H54 (cell line): ENCODE data around the gene BICC1.
"Not testable (repeated sequence)": the region's sequence is repeated elsewhere in the genome, so short reads cannot be mapped to it uniquely, and the experiment has no call there.

Source experiments
- DNase-seq: peaks from one replicate; pipeline ENCODE4 v3.0.0; 2011; ENCODE audit warnings: low spot score, mixed read lengths; ENCODE audit not compliant: insufficient read length
- FAIRE-seq: peaks from 3 replicates; lab custom pipeline; 2011; peaks lifted over from hg19 to GRCh38; lab: Jason Lieb, UNC
- POLR2A ChIP-seq: IDR thresholded peaks from 2 replicates; pipeline ENCODE4 v1.6.1; 2011; ENCODE audit warnings: low read depth, mild to moderate bottlenecking, low read length

Gene BICC1

DNA sequence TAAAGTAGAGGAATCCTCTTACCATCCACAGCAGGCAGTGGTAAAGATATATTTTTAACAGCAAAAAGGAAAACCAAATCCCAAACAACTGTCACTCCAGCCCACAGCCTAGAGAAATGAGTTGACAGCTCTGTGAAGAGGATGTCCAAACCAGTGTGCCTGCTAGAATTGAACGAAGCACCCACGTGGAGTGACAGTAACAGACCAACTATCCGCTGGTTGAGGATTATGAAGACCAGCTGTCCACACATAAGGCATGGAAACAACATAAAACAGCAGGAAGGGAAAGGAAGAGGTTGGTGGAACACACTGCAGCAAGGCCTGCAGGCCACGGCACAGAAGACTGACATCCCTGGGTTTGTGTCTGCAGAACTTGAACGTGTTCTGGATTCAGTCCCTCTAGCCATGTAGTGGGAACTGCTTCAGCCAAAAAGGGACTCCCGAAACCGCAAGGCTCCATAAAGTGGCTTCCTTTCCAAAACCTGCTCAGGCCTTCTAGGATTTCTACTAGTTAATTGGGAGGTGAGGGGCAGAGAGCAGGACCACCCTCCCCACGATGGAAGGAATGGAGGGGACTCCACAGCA lies 324.4 kb downstream of the BICC1 start:
- FAIRE-seq, result no peak
- DNase-seq, result no peak
- TF ChIP-seq POLR2A, result no peak

DNA sequence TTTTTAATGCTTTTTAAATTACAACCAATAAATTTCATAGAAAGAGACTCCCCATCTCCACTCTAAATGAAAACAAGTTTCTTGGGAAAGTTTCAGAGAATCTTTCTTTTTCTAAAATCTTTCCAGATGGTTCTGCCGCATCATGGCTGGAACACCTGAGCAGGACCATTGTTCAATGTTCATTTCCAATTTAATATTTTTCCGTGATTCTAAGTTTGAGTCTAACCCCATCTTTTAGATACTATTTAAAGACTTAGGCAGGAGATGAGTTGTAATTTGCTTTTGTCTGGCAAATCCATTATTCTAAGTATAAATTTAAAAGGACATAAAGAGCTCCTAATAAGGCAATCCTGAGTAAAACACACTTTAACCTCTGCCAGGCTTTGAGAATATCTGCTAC lies 325.2 kb downstream of the BICC1 start:
- no peak for FAIRE-seq
- TF ChIP-seq POLR2A, result no peak

DNA sequence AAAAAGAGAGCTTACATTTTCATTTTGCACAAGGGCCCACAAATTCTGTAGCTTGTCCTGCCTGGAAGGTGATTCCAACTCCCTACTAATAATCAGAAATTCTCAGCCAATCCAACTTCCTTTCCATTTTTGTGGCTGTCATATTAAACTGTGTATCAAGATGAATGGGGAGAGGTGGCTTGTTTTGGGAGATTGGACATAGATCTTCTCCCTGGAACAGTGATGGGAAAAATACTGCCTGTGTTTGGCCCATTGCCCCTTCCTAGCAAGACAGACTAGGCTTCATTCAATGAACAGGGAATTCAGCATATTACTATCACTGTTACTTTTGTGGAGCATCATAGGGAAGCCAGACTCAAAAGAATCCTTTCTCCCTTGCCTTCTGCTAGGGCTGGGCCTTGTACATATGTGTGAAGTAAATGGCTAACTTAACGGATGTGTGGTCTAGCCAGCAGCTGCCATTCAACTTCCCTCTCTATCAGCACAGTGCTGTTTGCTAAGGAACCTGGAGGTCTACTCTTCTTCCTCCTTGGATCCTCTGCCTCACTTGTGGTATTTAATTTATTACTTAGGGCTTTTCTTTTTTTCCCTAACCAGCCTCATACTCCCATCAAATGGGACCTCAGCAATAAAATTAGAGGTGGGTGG lies 326.0 kb downstream of the BICC1 start:
- DNase-seq (no peak), FAIRE-seq (no peak)

More for the DNA sequence above, 325.2 kb downstream of the BICC1 start:
- no peak for DNase-seq

DNA sequence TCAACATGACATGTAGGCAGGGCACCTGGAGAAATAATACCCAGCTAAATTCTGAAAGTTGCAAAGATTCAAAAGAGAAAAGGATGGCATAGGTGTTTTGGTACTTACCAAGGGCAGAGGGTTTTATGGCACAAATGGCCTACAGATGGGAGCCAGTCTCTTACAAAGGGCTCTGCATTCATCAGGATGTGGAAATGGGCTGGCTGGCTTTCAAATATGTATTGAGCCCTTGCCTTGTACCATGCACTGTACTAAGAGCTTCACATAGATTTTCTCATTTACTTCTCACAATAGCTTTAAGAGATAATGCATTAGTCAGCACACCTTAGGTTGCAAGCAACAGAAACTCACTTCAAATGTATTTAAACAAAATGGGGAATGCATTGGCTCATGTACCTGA lies 327.1 kb downstream of the BICC1 start:
- TF ChIP-seq POLR2A, result no peak
- FAIRE-seq (no peak), DNase-seq (no peak)

More for the DNA sequence above, 326.0 kb downstream of the BICC1 start:
- TF ChIP-seq POLR2A, result no peak

DNA sequence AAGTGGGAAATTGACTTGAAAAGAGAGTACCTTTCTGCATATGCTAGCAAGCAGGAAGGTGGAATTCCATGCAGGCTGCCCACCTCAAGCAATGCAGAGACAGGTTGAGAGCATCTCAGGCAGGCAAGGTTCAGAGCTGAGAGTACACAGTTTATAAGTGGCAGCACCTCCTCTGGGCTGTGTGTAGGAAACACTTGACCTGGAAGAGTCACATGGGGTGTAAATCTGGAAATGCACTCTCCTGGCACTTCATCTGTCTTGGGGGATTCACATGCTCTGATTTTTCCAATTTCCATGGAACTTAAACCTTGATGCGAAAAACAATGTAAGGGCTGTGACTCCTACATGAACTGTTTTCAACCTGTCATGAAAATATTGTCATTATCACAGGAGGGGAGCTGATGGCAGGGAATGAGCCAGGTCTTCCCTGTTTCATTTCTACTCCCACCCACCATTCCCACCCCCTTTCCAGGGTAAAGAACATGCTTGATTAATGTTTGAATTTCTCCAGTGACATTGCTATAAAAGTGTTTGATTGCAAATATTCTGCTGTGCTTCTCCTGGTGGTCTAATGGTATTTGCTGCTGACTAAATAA lies 328.3 kb downstream of the BICC1 start:
- DNase-seq, result no peak
- FAIRE-seq, result no peak
- no peak for TF ChIP-seq POLR2A

DNA sequence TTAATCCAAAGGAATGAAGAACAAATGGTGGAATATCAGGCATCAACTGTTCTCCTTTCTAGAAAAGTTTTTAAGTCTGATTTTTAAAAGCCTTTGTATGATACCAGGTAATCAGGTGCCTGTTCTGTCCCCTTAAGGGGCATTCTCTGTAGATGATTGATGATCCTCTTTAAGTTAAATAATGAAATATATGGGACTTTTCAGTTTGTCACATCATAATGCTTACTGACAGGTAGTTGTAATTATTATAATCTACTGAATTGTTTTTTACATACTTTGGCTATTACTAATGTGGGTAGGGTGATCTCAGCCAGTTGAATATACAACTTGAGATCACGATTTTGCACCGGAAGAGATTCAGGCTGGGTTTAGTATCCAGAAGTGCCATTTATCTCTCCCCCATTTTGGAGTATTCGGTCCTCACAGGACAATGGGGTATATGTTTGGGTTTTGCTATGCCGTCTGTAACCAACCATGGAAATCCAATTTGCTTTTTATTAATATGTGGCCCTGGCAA lies 330.2 kb downstream of the BICC1 start:
- FAIRE-seq (no peak), DNase-seq (no peak)
- TF ChIP-seq POLR2A, result no peak

DNA sequence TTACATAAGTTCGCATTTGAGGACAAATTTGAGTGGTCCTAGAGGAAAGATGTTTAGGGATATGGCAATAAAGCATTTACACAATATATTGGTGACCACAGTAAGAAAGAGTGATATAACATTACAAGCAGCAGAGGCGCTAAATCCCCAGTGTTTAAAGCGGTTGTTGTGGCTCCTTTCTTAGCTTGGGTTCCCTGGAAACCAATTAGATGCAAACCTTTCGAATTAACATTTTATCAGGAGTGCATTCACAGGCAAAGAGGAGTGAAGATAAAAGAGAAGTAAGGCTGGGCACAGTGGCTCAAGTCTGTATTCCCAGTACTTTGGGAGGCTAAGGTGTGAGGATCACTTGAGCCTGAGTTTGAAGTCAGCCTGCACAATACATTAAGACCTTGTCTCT lies 331.1 kb downstream of the BICC1 start:
- TF ChIP-seq POLR2A, result no peak
- DNase-seq (no peak), FAIRE-seq (no peak)

DNA sequence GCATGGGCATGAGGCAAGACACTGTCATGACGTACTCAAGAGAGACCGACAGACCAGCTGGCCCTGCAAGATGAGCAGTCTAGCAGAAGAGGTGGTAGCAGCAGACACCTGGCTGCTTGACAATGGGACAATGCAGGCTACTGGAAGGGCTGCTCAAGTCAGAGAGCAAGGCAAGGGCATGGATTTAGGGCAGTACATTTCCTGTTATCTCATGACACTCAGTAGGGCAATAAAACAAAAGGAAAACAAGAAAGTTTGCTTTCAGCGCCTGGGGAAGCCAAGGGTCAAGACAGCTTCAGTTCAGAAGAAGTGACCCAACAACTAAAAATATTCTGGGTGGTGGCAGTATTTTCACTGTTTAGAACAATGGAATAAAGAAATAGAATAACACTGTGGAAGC lies 332.0 kb downstream of the BICC1 start:
- DNase-seq (no peak), FAIRE-seq (no peak)
- TF ChIP-seq POLR2A, result no peak

DNA sequence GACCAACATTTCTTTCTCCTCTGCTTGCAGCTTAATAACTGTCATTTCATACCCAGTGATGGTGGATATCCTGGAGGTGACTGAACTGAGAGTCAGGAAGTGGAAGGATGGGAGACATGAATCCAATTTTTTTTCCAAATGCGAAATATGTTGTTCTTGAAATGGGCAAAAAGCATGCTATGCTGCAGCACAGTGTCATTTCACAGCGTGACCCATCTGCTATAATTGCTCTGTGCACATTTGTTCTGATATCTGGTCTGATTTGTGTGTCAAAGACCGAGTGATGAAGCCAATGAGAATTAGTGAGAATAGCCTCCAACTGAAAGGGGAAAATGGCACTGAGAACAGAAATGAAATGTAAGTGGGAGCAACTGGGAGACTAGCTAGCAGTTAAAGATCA lies 334.2 kb downstream of the BICC1 start:
- FAIRE-seq (no peak), DNase-seq (no peak)
- TF ChIP-seq POLR2A, result no peak

DNA sequence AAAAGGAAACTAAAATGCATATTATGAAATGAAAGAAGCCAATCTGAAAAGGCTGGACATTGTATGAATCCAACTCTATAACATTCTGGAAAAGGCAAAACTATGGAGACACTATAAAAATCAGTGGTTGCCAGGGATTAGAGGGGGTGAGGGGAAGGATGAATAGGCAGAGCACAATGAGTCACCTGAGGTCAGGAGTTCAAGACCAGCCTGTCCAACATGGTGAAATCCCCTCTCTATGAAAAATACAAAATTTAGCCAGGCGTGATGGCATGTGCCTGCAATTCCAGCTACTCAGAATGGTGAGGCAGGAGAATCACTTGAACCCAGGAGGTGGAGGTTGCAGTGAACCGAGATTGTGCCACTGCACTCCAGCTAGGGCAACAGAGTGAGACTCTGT lies 338.9 kb downstream of the BICC1 start:
- FAIRE-seq (no peak), DNase-seq (no peak)
- no peak for TF ChIP-seq POLR2A

DNA sequence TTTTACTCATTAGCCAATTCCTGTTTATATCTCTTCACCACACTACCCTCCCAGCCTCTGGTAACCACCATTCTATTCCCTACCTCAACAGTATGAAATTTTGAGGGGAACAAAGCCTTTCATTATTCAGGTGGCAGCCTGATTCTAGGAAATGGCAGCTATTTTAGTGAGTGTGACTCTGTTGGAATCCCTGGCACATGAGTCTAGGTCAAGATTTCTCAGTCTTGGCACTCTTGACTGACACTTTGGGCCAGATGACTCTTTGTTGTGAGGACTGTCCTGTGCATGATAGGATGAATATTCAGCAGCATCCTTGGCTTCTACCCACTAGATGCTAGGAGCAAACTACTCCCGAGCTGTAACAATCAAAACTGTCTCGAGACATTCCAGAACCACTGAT lies 341.0 kb downstream of the BICC1 start:
- DNase-seq (no peak), FAIRE-seq (no peak)
- no peak for TF ChIP-seq POLR2A

DNA sequence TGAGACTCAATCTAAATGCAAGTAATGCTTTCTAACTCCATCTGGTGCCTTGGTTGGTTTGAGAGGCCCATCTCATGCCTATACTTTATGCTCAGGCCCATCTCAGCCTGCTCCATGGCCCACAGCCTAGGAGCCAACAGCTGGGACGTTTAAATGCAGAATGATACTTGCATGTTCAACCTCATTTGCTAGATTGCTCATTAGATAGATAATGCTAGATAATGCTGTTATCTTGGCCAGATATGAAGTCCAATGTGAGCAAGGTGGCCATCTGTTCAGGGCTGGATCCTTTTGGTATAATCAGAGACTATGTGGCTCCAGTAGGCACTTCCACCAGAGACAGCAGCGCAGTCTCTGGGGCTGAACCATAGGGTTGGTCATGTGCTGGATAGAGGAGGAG lies 342.1 kb downstream of the BICC1 start:
- no peak for FAIRE-seq
- no peak for TF ChIP-seq POLR2A
- no peak for DNase-seq

DNA sequence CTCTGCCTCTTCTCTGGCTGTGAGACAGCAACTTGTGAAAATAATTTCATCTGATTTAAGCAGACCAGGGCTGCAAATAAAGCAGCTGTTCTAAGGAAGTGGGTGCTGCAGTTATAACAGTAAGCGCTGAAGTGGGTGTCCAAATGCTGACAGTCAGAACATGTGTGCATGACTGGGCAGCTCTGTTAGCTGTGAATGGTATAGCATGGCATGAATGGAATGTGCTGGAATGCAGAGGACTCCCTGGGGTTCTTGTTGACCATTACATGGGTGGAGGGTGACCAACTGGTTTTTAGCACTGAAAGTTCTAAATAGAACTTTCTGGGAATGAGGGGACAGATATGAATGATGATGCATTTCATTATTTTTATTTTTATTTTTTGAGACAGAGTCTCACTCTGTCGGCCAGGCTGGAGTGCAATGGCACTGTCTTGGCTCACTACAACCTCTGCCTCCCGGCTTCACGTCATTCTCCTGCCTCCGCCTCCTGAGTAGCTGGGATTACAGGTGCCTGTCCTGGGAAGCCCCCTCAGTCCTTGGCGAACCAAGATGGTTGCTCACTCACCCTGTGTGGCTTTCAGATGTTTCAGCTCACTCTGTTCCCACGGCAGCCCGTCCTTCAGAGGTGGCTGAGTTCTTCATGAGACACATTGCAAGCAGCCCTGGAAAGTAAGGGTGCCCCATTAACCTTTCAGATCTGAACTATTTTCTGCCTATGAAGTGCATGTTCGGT lies 344.0 kb downstream of the BICC1 start:
- DNase-seq, result peak; percentile 87
- peak; percentile 92 for FAIRE-seq
- no peak for TF ChIP-seq POLR2A

DNA sequence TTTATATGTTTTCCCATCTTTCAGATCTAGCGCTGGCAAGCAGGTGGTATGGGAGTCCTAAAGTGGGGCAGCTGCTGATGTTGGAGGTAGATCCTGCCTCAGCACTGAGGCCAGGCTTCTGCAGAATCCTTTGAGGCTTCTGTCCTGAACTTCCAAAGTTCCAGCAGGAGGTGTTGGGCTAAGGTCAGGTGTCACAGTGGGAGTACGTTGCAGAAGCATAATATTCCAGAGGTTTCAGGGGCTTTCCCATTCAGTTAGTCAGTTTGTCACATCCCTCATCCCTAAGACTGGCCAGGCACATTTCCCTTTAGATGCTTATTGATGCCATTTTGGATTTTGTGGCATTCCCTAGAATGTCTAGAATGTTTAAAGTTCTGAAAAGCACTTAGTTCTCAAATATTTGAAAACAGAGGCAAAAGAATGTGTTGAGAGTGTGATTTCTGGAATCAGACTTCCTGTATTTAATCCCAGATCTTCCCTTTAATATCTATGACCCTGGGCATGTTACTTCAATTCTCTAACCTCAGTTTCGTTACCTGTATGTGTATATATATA lies 344.7 kb downstream of the BICC1 start:
- FAIRE-seq, result no peak
- TF ChIP-seq POLR2A, result no peak
- DNase-seq, result no peak

DNA sequence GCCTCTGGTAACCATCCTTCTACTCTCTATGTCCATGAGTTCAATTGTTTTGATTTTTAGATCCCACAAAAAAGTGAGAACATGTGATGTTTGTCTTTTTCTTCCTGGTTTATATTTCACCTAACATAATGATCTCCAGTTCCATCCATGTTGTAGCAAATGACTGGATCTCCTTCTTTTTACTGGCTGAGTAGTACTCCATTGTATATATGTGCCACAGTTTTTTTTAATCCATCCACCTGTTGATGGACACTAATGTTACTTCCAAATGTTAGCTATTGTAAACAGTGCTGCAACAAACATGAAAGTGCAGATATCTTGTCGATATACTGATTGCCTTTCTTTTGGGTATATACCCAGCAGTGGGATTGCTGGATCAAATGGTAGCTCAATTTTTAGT lies 345.5 kb downstream of the BICC1 start:
- DNase-seq, FAIRE-seq: not testable (repeated sequence)
